Measurements from ENCODE around the gene SH3RF3. TPM values are rescaled to one million over a fixed set of nuclear protein-coding genes. Genes with fewer than 3 reads are reported as not detected.

Gene SH3RF3
- polyA plus RNA-seq, 1 of the 3 experiments (the other 2 are of a cell fraction), result 1.9 TPM

DNA sequence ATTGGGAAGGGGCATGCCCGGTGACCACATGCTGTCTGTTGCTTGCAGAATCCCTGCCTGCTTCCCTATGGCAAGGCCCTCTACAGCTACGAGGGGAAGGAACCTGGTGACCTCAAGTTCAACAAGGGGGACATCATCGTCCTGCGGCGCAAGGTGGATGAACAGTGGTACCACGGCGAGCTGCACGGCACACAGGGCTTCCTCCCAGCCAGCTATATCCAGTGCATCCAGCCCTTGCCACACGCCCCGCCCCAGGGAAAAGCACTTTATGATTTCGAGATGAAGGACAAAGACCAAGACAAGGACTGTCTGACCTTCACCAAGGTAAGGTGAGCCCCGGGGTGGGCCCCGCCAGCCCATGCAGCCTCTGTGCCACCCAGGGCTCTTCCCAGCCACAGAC, 218.6 kb downstream of the SH3RF3 start:
- no peak for DNase-seq
- Histone ChIP-seq H3K9ac (no peak overlapping the region), H3K9me2 (no peaks in the 10 kb centered on the region), H4K20me1 (ENCODE audit: insufficient read depth) (no peaks in the 10 kb centered on the region), H3K79me2 (ENCODE audit: insufficient read depth) (no peaks in the 10 kb centered on the region), H3K36me3 (replicated peaks in 1 of 2; ENCODE audit: control insufficient read depth in 1 of 2, insufficient read depth in 2 of 2, low read length in 1 of 2) (no peaks in the 10 kb centered on the region), H3K4me1 (ENCODE audit: control insufficient read depth in 1 of 2, insufficient read depth in 2 of 2, low read depth in 1 of 2, low read length in 1 of 2) (peaks cover 26 to 28% of the 10 kb centered on the region in 2 experiments), H3K27ac (ENCODE audit: low read depth in 2 of 2, low read length in 1 of 2) (no peak overlapping the region), H3K9me3 (no peaks in the 10 kb centered on the region), H3K27me3 (ENCODE audit: insufficient read depth) (no peaks in the 10 kb centered on the region), H3F3A (replicated peaks; ENCODE audit: insufficient read depth) (peaks cover 16% of the 10 kb centered on the region), H3K4me3 (ENCODE audit: low read depth in 2 of 2, low read length in 1 of 2) (no peak overlapping the region), H3K4me2 (no peak overlapping the region), H2AFZ (ENCODE audit: low read depth) (no peak overlapping the region)
- 63% methylated on average over 5 of the region's 13 CpGs for WGBS (ENCODE audit: low lambda C conversion rate)
- POLR2A ChIA-PET, result no interaction called here
- CTCF ChIA-PET, result interaction anchor here (1.6 kb wide), 1 partner anchor 162 kb away, joined by 4 read pairs; no protein-coding TSS in a partner anchor
- TF ChIP-seq YY1 (IDR thresholded peaks at IDR 0.05; ENCODE audit: low read depth) (no peak), JUND (IDR thresholded peaks at IDR 0.05) (no peak), RXRA (IDR thresholded peaks at IDR 0.05; ENCODE audit: borderline replicate concordance, low read depth) (no peak), GATA2 (CRISPR knock-in tag; IDR thresholded peaks at IDR 0.05) (no peak), RAD21 (IDR thresholded peaks at IDR 0.05; ENCODE audit: low read length) (no peak), NRF1 (IDR thresholded peaks at IDR 0.05; ENCODE audit: low read depth, low read length) (no peak), EP300 (IDR thresholded peaks at IDR 0.05; ENCODE audit: borderline replicate concordance in 1 of 2, low read depth in 1 of 2, low read length in 1 of 2) (no peak), GABPA (IDR thresholded peaks at IDR 0.05; ENCODE audit: low read depth) (no peak), TAF1 (IDR thresholded peaks at IDR 0.05; ENCODE audit: borderline replicate concordance, low read depth, low read length) (no peak), RCOR1 (IDR thresholded peaks at IDR 0.05; ENCODE audit: low read length) (no peak), NFIC (IDR thresholded peaks at IDR 0.05; ENCODE audit: borderline replicate concordance) (no peak), CHD2 (IDR thresholded peaks at IDR 0.05; ENCODE audit: low read length, partially characterized antibody) (no peak), ELF1 (IDR thresholded peaks at IDR 0.05) (no peak), MEF2A (IDR thresholded peaks at IDR 0.05; ENCODE audit: borderline replicate concordance, low read depth) (no peak), POLR2AphosphoS5 (IDR thresholded peaks at IDR 0.05; ENCODE audit: low read depth, low read length) (no peak), FOXJ3 (CRISPR knock-in tag; IDR thresholded peaks at IDR 0.05) (no peak), TCF12 (IDR thresholded peaks at IDR 0.05) (no peak)
- TF ChIP-seq, protein P1, sequence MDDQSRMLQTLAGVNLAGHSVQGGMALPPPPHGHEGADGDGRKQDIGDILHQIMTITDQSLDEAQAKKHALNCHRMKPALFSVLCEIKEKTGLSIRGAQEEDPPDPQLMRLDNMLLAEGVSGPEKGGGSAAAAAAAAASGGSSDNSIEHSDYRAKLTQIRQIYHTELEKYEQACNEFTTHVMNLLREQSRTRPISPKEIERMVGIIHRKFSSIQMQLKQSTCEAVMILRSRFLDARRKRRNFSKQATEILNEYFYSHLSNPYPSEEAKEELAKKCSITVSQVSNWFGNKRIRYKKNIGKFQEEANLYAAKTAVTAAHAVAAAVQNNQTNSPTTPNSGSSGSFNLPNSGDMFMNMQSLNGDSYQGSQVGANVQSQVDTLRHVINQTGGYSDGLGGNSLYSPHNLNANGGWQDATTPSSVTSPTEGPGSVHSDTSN (IDR thresholded peaks at IDR 0.05), result no peak

DNA sequence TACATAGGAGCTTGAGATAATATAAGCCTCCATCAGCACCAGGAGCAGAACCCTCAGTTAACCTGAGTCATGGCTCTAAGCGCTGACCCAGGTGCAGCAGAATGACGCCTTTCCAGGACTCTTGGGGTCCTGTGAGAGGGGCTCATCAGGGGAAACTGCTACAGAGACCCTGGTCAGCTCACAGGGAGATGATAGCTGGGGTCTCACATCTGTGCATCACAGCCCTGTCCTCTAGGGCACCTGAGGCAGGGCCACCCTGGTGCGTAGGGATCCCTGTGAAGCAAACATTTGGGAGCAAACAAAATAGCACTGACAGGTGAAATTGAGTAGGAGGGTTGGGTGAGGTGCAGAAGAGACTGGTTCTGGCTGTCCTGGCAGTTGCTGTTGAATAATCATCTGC, 219.2 kb downstream of the SH3RF3 start:
- H3K9me2 ChIP-seq, result no peaks in the 10 kb centered on the region
- H2AFZ ChIP-seq (ENCODE audit: low read depth), result no peak overlapping the region
- H3K4me1 ChIP-seq (ENCODE audit: control insufficient read depth in 1 of 2, insufficient read depth in 2 of 2, low read depth in 1 of 2, low read length in 1 of 2), result peaks cover 27 to 28% of the 10 kb centered on the region in 2 experiments
- no peaks in the 10 kb centered on the region for H3K79me2 ChIP-seq (ENCODE audit: insufficient read depth)
- H3K27ac ChIP-seq (ENCODE audit: low read depth in 2 of 2, low read length in 1 of 2), result no peak overlapping the region
- no peaks in the 10 kb centered on the region for H3K27me3 ChIP-seq (ENCODE audit: insufficient read depth)
- H3F3A ChIP-seq (replicated peaks; ENCODE audit: insufficient read depth), result peaks cover 16% of the 10 kb centered on the region
- ChIA-PET CTCF (no interaction called here), POLR2A (no interaction called here)
- H3K4me3 ChIP-seq (ENCODE audit: low read depth in 2 of 2, low read length in 1 of 2), result no peak overlapping the region
- no peaks in the 10 kb centered on the region for H4K20me1 ChIP-seq (ENCODE audit: insufficient read depth)
- TF ChIP-seq CHD2 (IDR thresholded peaks at IDR 0.05; ENCODE audit: low read length, partially characterized antibody), result no peak
- no peak for TF ChIP-seq MEF2A (IDR thresholded peaks at IDR 0.05; ENCODE audit: borderline replicate concordance, low read depth)
- TF ChIP-seq TCF12 (IDR thresholded peaks at IDR 0.05), result no peak
- TF ChIP-seq RFX5 (IDR thresholded peaks at IDR 0.05; ENCODE audit: low read length), result no peak
- no peak for DNase-seq
- no peaks in the 10 kb centered on the region for H3K36me3 ChIP-seq (replicated peaks in 1 of 2; ENCODE audit: control insufficient read depth in 1 of 2, insufficient read depth in 2 of 2, low read length in 1 of 2)
- H3K9me3 ChIP-seq, result no peaks in the 10 kb centered on the region
- whole genome bisulfite sequencing (ENCODE audit: low lambda C conversion rate), result 94% methylated on average over 3 of the region's 3 CpGs
- H3K4me2 ChIP-seq, result no peak overlapping the region
- H3K9ac ChIP-seq, result no peak overlapping the region

Measured in SK-N-SH (cell line).